Stimulated activated CD4-positive, alpha-beta T cell treated with anti-CD3 and anti-CD28 coated beads, Interleukin-4, amount 100 ng/mL, for 24 hours (primary cell): ENCODE results near the gene SOCS6.
"Not testable (repeated sequence)": the region's sequence is repeated elsewhere in the genome, so short reads cannot be mapped to it uniquely, and the experiment has no call there.

ENCODE experiments used
- DNase-seq: peaks from one replicate; pipeline ENCODE4 v3.0.0-alpha.2; 2020

The SOCS6 gene

DNA sequence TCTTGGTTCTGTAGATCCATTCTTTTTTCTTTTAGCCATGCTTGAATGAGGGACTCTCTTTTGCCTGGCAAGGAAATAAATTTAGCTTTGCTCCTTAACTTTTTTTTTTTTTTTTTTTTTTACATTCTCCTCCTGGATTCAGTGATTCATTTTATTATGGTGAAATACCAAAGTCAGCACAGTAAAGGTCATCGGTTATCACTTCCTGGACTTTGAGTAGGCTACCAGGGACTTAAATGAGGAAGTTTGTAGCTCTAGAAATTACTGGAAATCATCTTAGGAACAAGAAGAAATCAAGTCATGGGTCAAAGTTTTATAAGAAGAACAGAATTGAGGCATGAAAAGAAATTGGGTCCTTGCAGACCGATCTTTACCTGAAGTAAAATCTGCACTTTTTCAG, 75.0 kb downstream of the SOCS6 start:
- no peak for DNase-seq

DNA sequence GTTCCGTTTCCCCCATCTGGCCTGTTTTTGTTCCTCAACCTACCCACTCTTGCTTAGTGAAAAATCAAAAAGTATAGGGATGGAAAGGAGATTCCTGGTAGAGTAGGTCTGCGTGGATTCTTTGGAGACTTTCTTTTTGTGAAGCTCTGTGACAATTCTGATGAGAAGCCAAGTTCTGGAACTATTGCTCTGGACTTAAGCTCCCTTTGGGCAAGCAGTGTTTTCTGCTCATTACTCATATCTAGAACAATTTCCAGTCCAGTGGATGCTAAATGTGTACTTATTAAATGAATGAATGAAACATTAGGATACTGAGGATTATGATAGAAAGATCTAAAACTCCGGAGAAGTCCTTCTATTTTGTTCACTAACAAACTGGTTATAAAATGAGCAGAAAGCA, 76.5 kb downstream of the SOCS6 start:
- DNase-seq: no peak

DNA sequence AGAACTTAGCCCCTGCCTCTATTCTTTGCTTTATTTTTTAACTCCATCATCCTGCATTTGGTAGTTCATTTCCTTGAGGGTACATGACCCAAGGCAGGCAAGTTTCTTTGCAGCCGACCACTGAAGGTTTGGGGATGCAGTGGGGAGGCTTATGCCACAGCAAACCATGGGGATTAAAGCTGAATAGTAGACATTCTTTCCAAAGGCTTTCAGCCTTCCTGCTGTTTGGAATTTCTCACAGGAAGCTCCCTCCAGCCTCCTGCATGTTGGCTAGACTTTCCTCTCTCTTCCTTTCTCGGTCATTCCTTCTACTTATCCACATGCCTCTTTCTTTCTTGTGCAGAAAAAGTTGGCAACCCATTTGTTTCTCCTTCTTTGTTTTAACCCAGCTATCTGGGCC, 77.3 kb downstream of the SOCS6 start:
- no peak for DNase-seq

DNA sequence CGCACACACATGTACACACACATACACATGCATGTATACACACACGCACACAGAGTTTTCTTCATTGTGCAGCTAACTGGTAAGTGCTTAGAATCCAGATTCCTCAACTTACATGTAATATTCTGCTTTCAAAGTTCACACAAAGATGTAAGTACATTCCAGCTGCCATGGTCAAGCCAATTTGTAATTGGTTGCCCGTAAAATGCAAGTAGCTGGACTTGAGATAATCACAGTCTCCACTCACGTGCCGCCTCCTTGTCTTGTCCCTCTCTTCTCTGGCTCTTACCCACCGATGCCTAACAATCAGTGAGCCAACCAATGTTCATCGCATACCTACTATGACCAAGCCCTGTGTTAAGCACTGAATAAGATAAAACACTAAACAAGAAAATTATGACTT, 77.8 kb downstream of the SOCS6 start:
- DNase-seq: no peak

- DNase-seq: not testable (repeated sequence)
Observed at GRCh38 chr18:70367344-70367743, 78.5 kb downstream of the SOCS6 start.

DNA sequence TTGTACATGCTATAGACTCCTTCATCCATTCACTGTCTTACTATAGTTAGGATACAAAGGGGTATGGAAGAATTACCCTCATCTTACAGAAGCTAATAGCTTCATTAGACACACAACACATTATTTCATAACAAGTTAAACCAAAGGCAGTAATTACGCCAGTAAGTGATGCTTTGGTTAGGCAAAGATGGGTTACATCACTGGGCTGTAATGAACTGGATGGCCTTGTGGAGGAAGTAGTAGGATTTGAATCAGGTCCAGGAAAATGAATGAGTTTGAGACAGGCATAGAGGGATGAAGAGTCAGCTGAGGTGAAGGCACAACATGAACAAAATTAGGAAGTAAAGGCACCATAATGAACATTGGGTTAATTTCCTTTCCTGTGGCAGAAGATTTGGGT, 80.1 kb downstream of the SOCS6 start:
- DNase-seq: no peak

DNA sequence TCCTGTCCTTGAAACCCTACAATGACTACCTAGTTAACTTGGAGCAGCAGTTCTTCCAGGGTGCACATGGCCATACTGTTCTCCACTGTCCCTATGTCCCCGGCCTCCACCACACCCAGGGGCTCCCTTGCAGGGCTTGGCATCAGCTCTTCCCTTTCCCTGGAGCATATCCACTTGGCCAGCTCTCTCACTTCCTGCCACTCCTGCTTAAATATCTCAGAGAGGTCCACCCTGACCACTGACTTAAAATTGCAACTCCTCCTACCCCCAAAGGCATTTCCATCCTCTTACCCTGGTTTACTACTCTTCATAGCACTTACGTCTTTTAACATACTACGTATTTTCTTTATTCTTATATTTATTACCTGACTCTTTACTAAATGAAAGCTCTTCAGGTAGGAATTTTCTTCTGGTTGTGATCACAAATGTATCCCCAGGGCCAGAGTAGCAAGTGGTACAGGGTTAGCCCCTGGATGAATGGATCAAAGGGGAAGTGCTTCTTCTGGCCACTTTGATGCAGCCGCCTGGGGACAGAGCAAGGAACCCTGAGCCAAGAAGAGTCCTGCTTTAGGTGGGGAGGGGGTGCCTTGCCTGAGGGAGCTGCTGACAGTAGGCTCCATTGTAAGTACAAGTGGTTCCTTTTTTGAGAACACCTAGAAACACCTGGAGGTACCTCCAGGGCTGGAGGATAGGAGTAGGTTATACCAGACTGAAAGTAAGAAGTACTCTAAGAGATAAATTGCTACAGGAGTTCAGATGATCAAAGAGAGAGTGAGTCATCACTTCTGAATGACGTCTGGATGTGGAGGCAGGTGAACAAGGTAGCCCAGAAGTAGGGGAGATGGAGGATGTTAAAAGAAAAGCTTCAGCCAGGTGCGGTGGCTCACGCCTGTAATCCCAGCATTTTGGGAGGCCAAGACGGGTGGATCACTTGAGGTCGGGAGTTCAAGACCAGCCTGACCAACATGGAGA, 82.2 kb downstream of the SOCS6 start:
- DNase-seq: no peak

- DNase-seq: no peak
Observed at GRCh38 chr18:70371908-70372307, 83.1 kb downstream of the SOCS6 start.

- DNase-seq: no peak
Observed at GRCh38 chr18:70372450-70373041, 83.7 kb downstream of the SOCS6 start.

DNA sequence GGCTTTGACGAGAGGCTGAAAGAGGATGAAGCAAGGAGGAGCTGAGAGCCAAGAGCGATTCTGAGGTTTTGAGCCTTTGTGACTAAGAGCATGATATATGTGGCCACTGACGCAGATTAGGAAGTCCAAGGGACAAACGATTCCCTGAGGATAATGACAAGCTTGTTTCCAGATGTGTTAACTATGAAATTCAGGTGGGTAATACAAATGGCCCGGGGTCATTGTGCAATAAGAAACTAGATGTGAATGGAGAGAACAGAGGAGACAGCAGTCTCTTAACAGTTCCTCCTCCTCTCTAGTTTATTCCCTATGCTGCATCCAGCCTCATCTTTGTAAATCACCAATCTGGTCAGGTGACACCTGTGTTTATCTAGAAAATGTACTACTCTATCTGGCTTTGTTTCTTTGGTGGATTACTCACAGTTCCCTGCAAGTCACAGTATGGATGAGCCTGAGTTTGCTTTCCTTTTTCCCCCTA, 84.2 kb downstream of the SOCS6 start:
- DNase-seq: no peak

- no peak for DNase-seq
Observed at GRCh38 chr18:70374154-70374553, 85.3 kb downstream of the SOCS6 start.

DNA sequence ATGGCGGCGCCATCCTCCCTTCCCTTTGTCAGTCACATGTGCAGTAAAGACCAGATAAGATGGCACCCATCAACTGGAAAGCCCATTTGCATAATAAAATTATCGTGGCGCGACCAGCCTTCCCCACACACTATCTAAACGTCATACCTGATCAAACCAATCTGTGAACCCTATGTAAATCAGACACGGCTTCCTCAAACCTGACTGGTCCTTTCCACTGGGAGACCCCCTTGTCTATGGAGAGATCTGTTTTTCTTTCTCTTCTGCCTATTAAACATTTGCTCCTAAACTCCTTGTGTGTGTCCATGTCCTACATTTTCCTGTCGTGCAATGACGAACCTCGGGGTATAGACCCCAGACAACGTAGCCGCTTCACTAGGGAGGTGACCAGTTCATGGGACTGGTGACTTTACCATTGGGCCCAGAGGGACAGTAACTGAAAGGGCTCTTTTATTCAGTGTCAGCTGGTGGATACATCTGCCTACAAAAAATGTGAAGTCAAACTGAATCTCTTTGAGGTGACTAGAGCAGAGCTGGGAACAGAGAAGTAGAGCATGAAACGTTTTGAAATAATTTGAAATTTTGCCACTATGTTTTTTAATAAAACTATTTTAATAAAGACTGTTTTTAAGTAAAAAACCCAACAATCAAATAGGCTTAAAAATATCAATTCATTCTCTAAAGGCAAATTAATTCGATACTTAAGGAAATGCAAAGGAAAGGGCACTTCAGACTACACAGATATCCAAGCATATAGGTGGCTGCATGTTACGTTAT, 87.5 kb downstream of the SOCS6 start:
- no peak for DNase-seq

DNA sequence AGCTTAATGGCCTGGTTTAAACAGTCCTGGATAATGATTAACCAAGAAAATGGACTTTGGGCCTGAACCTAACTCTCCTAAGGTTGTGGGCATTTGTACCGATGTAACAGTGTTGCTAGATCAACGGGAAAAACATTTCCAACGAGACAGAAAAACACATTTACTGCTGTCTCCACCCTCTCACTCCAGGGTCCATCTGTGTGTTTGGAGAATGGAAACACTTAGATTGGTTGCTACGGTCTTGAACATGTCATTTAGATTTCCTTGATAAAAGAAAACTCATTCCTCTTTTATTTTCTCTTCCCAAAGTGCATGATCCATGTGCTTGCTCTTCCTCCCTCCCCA, 88.0 kb downstream of the SOCS6 start:
- no peak for DNase-seq

- no peak for DNase-seq
Observed at GRCh38 chr18:70377317-70377799, 88.5 kb downstream of the SOCS6 start.

- no peak for DNase-seq
Observed at GRCh38 chr18:70377857-70378701, 89.2 kb downstream of the SOCS6 start.
